Skeletal muscle satellite cell (primary cell): ENCODE results near the gene LPO.

Source experiments
- H3K27me3 ChIP-seq: 2 replicates; pipeline ENCODE4 v1.7.0; 2013; ENCODE audit warnings: low read length; ENCODE audit not compliant: control insufficient read depth, insufficient read depth
- H3K36me3 ChIP-seq: 2 replicates; pipeline ENCODE4 v1.7.0; 2013; ENCODE audit warnings: mild to moderate bottlenecking, control low read depth, low read length; ENCODE audit not compliant: insufficient read depth
- H3K4me1 ChIP-seq: 2 replicates; pipeline ENCODE4 v1.7.0; 2013; ENCODE audit warnings: low read length; ENCODE audit not compliant: control insufficient read depth, insufficient read depth
- H3K4me2 ChIP-seq: 2 replicates; pipeline ENCODE4 v1.7.0; 2013; ENCODE audit warnings: mild to moderate bottlenecking, low read length
- H3K4me3 ChIP-seq: 2 replicates; pipeline ENCODE4 v1.7.0; 2013; ENCODE audit warnings: low read length
- H3K9ac ChIP-seq: 2 replicates; pipeline ENCODE4 v1.7.0; 2013; ENCODE audit warnings: mild to moderate bottlenecking, low read depth, low read length, moderate library complexity
- H3K9me3 ChIP-seq: replicated peaks from 2 replicates; pipeline ENCODE4 v1.7.0; 2013; ENCODE audit warnings: mild to moderate bottlenecking, control low read depth, low read length

Gene LPO

GRCh38 chr17:58282442-58282841, 44.1 kb downstream of the LPO start:
- H3K4me1 ChIP-seq = peaks cover 9% of the 10 kb centered on the region
- H3K4me2 ChIP-seq = no peak overlapping the region
- H3K4me3 ChIP-seq = no peak overlapping the region
- H3K36me3 ChIP-seq = no peaks in the 10 kb centered on the region
- H3K27me3 ChIP-seq = peaks cover 30% of the 10 kb centered on the region
- H3K9me3 ChIP-seq = no peaks in the 10 kb centered on the region
- H3K9ac ChIP-seq = no peak overlapping the region

- Histone ChIP-seq H3K4me2 (no peak overlapping the region), H3K9ac (no peak overlapping the region), H3K4me1 (peaks cover 5% of the 10 kb centered on the region)
Observed at GRCh38 chr17:58283674-58284612, 45.6 kb downstream of the LPO start.

GRCh38 chr17:58284613-58285421, 46.4 kb downstream of the LPO start:
- H3K36me3 ChIP-seq = no peaks in the 10 kb centered on the region
- no peaks in the 10 kb centered on the region for H3K9me3 ChIP-seq
- H3K4me2 ChIP-seq = no peak overlapping the region
- no peak overlapping the region for H3K9ac ChIP-seq
- H3K4me1 ChIP-seq = no peaks in the 10 kb centered on the region
- H3K27me3 ChIP-seq = peaks cover 14% of the 10 kb centered on the region
- no peak overlapping the region for H3K4me3 ChIP-seq

More at GRCh38 chr17:58283674-58284612, 45.6 kb downstream of the LPO start:
- Histone ChIP-seq H3K27me3 (peaks cover 23% of the 10 kb centered on the region), H3K4me3 (no peak overlapping the region), H3K9me3 (no peaks in the 10 kb centered on the region), H3K36me3 (no peaks in the 10 kb centered on the region)

GRCh38 chr17:58285422-58285810, 47.0 kb downstream of the LPO start:
- no peak overlapping the region for H3K4me2 ChIP-seq
- no peaks in the 10 kb centered on the region for H3K4me1 ChIP-seq
- H3K9ac ChIP-seq = no peak overlapping the region
- H3K4me3 ChIP-seq = no peak overlapping the region
- H3K9me3 ChIP-seq = no peaks in the 10 kb centered on the region
- peaks cover 11% of the 10 kb centered on the region for H3K27me3 ChIP-seq
- no peaks in the 10 kb centered on the region for H3K36me3 ChIP-seq

GRCh38 chr17:58289869-58290268, 51.5 kb downstream of the LPO start:
- Histone ChIP-seq H3K4me2 (no peak overlapping the region), H3K9me3 (no peaks in the 10 kb centered on the region), H3K4me3 (no peak overlapping the region), H3K36me3 (no peaks in the 10 kb centered on the region), H3K4me1 (no peaks in the 10 kb centered on the region), H3K9ac (no peak overlapping the region), H3K27me3 (peaks cover 24% of the 10 kb centered on the region)

- Histone ChIP-seq H3K9me3 (no peaks in the 10 kb centered on the region), H3K4me1 (no peaks in the 10 kb centered on the region), H3K27me3 (peaks cover 34% of the 10 kb centered on the region), H3K9ac (no peak overlapping the region), H3K4me2 (no peak overlapping the region), H3K36me3 (no peaks in the 10 kb centered on the region), H3K4me3 (no peak overlapping the region)
Observed at GRCh38 chr17:58291246-58291645, 52.9 kb downstream of the LPO start.

GRCh38 chr17:58294034-58294433, 55.6 kb downstream of the LPO start:
- no peak overlapping the region for H3K9ac ChIP-seq
- H3K27me3 ChIP-seq = peaks cover 38% of the 10 kb centered on the region
- H3K4me3 ChIP-seq = no peak overlapping the region
- no peaks in the 10 kb centered on the region for H3K36me3 ChIP-seq
- H3K4me2 ChIP-seq = no peak overlapping the region
- H3K9me3 ChIP-seq = no peaks in the 10 kb centered on the region
- H3K4me1 ChIP-seq = no peaks in the 10 kb centered on the region

- Histone ChIP-seq H3K9ac (no peak overlapping the region), H3K4me2 (no peak overlapping the region), H3K27me3 (peaks cover 38% of the 10 kb centered on the region), H3K4me3 (no peak overlapping the region), H3K36me3 (no peaks in the 10 kb centered on the region), H3K9me3 (no peaks in the 10 kb centered on the region), H3K4me1 (no peaks in the 10 kb centered on the region)
Observed at GRCh38 chr17:58300336-58300735, 62.0 kb downstream of the LPO start.

GRCh38 chr17:58301504-58302150, 63.2 kb downstream of the LPO start:
- Histone ChIP-seq H3K9ac (no peak overlapping the region), H3K4me1 (no peaks in the 10 kb centered on the region), H3K4me2 (no peak overlapping the region), H3K27me3 (peaks cover 37% of the 10 kb centered on the region), H3K9me3 (no peaks in the 10 kb centered on the region), H3K4me3 (no peak overlapping the region), H3K36me3 (no peaks in the 10 kb centered on the region)

- Histone ChIP-seq H3K9me3 (no peaks in the 10 kb centered on the region), H3K4me2 (no peak overlapping the region), H3K36me3 (no peaks in the 10 kb centered on the region), H3K9ac (no peak overlapping the region), H3K27me3 (peaks cover 39% of the 10 kb centered on the region), H3K4me3 (no peak overlapping the region), H3K4me1 (no peaks in the 10 kb centered on the region)
Observed at GRCh38 chr17:58302171-58302918, 64.0 kb downstream of the LPO start.
